Mononuclear cell (primary cell): Measurements from ENCODE around the gene GNAT2. TPM values are rescaled to one million over a fixed set of nuclear protein-coding genes. Genes with fewer than 3 reads are reported as not detected.

Source experiments
- H3K27me3 ChIP-seq: 2 replicates; pipeline ENCODE4 v1.6.0; 2011; ENCODE audit warnings: low read length, control low read depth; ENCODE audit not compliant: insufficient read depth
- H3K4me1 ChIP-seq: 2 replicates; pipeline ENCODE4 v1.5.1; 2011; ENCODE audit warnings: mild to moderate bottlenecking, low read length, control low read depth; ENCODE audit not compliant: insufficient read depth
- H3K4me3 ChIP-seq: 2 replicates; pipeline ENCODE4 v1.5.1; 2011; ENCODE audit warnings: mild to moderate bottlenecking, low read length, moderate library complexity
- H3K9me3 ChIP-seq: 2 replicates; pipeline ENCODE4 v1.5.1; 2011; ENCODE audit warnings: low read depth, mild to moderate bottlenecking, control low read depth, low read length
- total RNA-seq: library from RNA; depleted of rRNA; stranded (reverse); fragments of >200 nt; gene quantifications from one replicate; pipeline ENCODE4 v1.2.3, GENCODE V29; 2012

Gene GNAT2
- total RNA-seq, 1 donor, result not detected

GRCh38 chr1:109573785-109574184 lies 45.6 kb downstream of the GNAT2 start:
- Histone ChIP-seq H3K4me1 (peaks cover 56% of the 10 kb centered on the region), H3K4me3 (no peak overlapping the region), H3K9me3 (no peaks in the 10 kb centered on the region), H3K27me3 (no peaks in the 10 kb centered on the region)

- H3K9me3 ChIP-seq, result no peaks in the 10 kb centered on the region
- H3K4me3 ChIP-seq, result no peak overlapping the region
- no peaks in the 10 kb centered on the region for H3K27me3 ChIP-seq
- peaks cover 78% of the 10 kb centered on the region for H3K4me1 ChIP-seq
These were observed 49.0 kb downstream of the GNAT2 start for GRCh38 chr1:109570414-109570813.

- H3K4me3 ChIP-seq, result no peak overlapping the region
These were observed 50.1 kb downstream of the GNAT2 start for GRCh38 chr1:109569323-109569722.

GRCh38 chr1:109567877-109568672 lies 51.3 kb downstream of the GNAT2 start:
- Histone ChIP-seq H3K4me1 (peaks cover 67% of the 10 kb centered on the region), H3K27me3 (no peaks in the 10 kb centered on the region), H3K9me3 (no peaks in the 10 kb centered on the region), H3K4me3 (no peak overlapping the region)

More at GRCh38 chr1:109569323-109569722, 50.1 kb downstream of the GNAT2 start:
- H3K9me3 ChIP-seq, result no peaks in the 10 kb centered on the region
- no peaks in the 10 kb centered on the region for H3K27me3 ChIP-seq
- peaks cover 72% of the 10 kb centered on the region for H3K4me1 ChIP-seq

GRCh38 chr1:109566982-109567381 lies 52.4 kb downstream of the GNAT2 start:
- H3K4me3 ChIP-seq, result no peak overlapping the region
- peaks cover 62% of the 10 kb centered on the region for H3K4me1 ChIP-seq
- no peaks in the 10 kb centered on the region for H3K27me3 ChIP-seq
- no peaks in the 10 kb centered on the region for H3K9me3 ChIP-seq

- no peaks in the 10 kb centered on the region for H3K9me3 ChIP-seq
- H3K4me1 ChIP-seq, result peaks cover 50% of the 10 kb centered on the region
- no peaks in the 10 kb centered on the region for H3K27me3 ChIP-seq
- H3K4me3 ChIP-seq, result no peak overlapping the region
These were observed 54.2 kb downstream of the GNAT2 start for GRCh38 chr1:109565241-109565640.

- Histone ChIP-seq H3K4me3 (no peak overlapping the region), H3K27me3 (no peaks in the 10 kb centered on the region), H3K9me3 (no peaks in the 10 kb centered on the region), H3K4me1 (peaks cover 48% of the 10 kb centered on the region)
These were observed 55.1 kb downstream of the GNAT2 start for GRCh38 chr1:109564194-109564878.

- no peak overlapping the region for H3K4me3 ChIP-seq
- no peaks in the 10 kb centered on the region for H3K27me3 ChIP-seq
- H3K4me1 ChIP-seq, result peaks cover 40% of the 10 kb centered on the region
- no peaks in the 10 kb centered on the region for H3K9me3 ChIP-seq
These were observed 59.4 kb downstream of the GNAT2 start for GRCh38 chr1:109559995-109560394.

- peaks cover 39% of the 10 kb centered on the region for H3K4me1 ChIP-seq
- H3K27me3 ChIP-seq, result no peaks in the 10 kb centered on the region
- no peaks in the 10 kb centered on the region for H3K9me3 ChIP-seq
- no peak overlapping the region for H3K4me3 ChIP-seq
These were observed 61.9 kb downstream of the GNAT2 start for GRCh38 chr1:109557520-109557919.

GRCh38 chr1:109556563-109556962 lies 62.9 kb downstream of the GNAT2 start:
- H3K27me3 ChIP-seq, result no peaks in the 10 kb centered on the region
- peaks cover 44% of the 10 kb centered on the region for H3K4me1 ChIP-seq
- no peaks in the 10 kb centered on the region for H3K9me3 ChIP-seq
- H3K4me3 ChIP-seq, result no peak overlapping the region

Other genes with a start within 250 kb of the GNAT2 start
- gene SORT1, start 221.7 kb downstream of the GNAT2 start, total RNA-seq, result 9.3 TPM
- 30.7 TPM for gene PSMA5, start 193.2 kb downstream of the GNAT2 start, total RNA-seq
- not detected for gene SYPL2, start 153.1 kb downstream of the GNAT2 start, total RNA-seq
- gene ATXN7L2, start 135.7 kb downstream of the GNAT2 start, total RNA-seq, result 4.4 TPM
- 7.9 TPM for gene CYB561D1, start 125.5 kb downstream of the GNAT2 start, total RNA-seq
- gene AMIGO1, start 109.9 kb downstream of the GNAT2 start, total RNA-seq, result 9.2 TPM
- 0.94 TPM for gene GPR61, start 79.7 kb downstream of the GNAT2 start, total RNA-seq
- 8.9 TPM for gene GNAI3, start 71.0 kb downstream of the GNAT2 start, total RNA-seq
- gene AMPD2, start 221 bp upstream of the GNAT2 start, total RNA-seq, result 108 TPM
- 8.4 TPM for gene GSTM4, start 36.5 kb upstream of the GNAT2 start, total RNA-seq
- gene GSTM2, start 48.4 kb upstream of the GNAT2 start, total RNA-seq, result 16.1 TPM
- gene GSTM1, start 68.2 kb upstream of the GNAT2 start, total RNA-seq, result not detected
- gene GSTM5, start 92.6 kb upstream of the GNAT2 start, total RNA-seq, result not detected
- 7.5 TPM for gene GSTM3, start 121.4 kb upstream of the GNAT2 start, total RNA-seq
- not detected for gene EPS8L3, start 144.3 kb upstream of the GNAT2 start, total RNA-seq